Endothelial cell of umbilical vein (primary cell): ENCODE data around the gene XPO6. TPM values are rescaled to one million over a fixed set of nuclear protein-coding genes. Genes with fewer than 3 reads are reported as not detected.

Experiments used
- BruUV-seq: library from RNA; stranded (reverse); fragments of 400-500 nt; replicated peaks from 2 replicates; lab custom pipeline; 2021; lab: Mats Ljungman, UMichigan
- CTCF ChIA-PET: fragments of 300-600, 350-600 bp; sonication (Branson Sonifier 250); formaldehyde crosslinking; loops from one replicate; lab custom pipeline; 2021; ENCODE audit warnings: antibody characterized with exemption, inconsistent platforms; lab: Charles Lee
- POLR2A ChIA-PET: fragments of 300-600, 350-600 bp; sonication (Branson Sonifier 250); formaldehyde crosslinking; loops from one replicate; lab custom pipeline; 2021; ENCODE audit warnings: antibody characterized with exemption, inconsistent platforms; lab: Charles Lee
- DNase-seq: peaks from one replicate; pipeline ENCODE4 v3.0.0-alpha.2; 2011; ENCODE audit warnings: low read depth, low spot score
- FAIRE-seq: peaks from 2 replicates; lab custom pipeline; 2011; peaks lifted over from hg19 to GRCh38; lab: Jason Lieb, UNC
- H2AFZ ChIP-seq: 2 replicates; pipeline ENCODE4 v1.6.0; 2012; ENCODE audit warnings: low read depth, low read length, control low read depth, inconsistent platforms
- H3K27ac ChIP-seq: 2 replicates; pipeline ENCODE4 v1.5.1; 2011; ENCODE audit warnings: low read depth, mild to moderate bottlenecking, control low read depth, low read length, moderate library complexity; ENCODE audit not compliant: insufficient read depth
- H3K27me3 ChIP-seq, 2 experiments: 2 replicates each; pipeline versions ENCODE4 v1.6.0 to v1.6.1; 2011; ENCODE audit warnings: low read length in 2 of 2, mixed read lengths in 1 of 2; ENCODE audit not compliant: control insufficient read depth in 2 of 2, insufficient read depth in 2 of 2
- H3K36me3 ChIP-seq, 2 experiments: 2 replicates in 1 of 2; 3 replicates in 1 of 2; pipeline ENCODE4 v1.5.1; 2011; ENCODE audit warnings: low read length in 2 of 2, mild to moderate bottlenecking in 1 of 2, moderate library complexity in 1 of 2; ENCODE audit not compliant: control insufficient read depth in 2 of 2, insufficient read depth in 2 of 2; ENCODE audit errors: extremely low read depth in 1 of 2
- H3K4me1 ChIP-seq: 3 replicates; pipeline ENCODE4 v1.5.1; 2011; ENCODE audit warnings: mild to moderate bottlenecking, low read length; ENCODE audit not compliant: control insufficient read depth, insufficient read depth; ENCODE audit errors: extremely low read depth
- H3K4me2 ChIP-seq: 2 replicates; pipeline ENCODE4 v1.6.1; 2011; ENCODE audit warnings: low read length, control low read depth, mixed read lengths; ENCODE audit not compliant: insufficient read depth
- H3K4me3 ChIP-seq, 3 experiments: fragments of 200-600 bp in 1 of 3; sonication (generic), shearing (Covaris generic) in 1 of 3; replicated peaks in 1 of 3; 2 replicates each; pipeline ENCODE4 v1.5.1; 2011 to 2016; ENCODE audit warnings: control low read depth in 3 of 3, low read length in 3 of 3, mild to moderate bottlenecking in 2 of 3, inconsistent platforms in 1 of 3, low read depth in 1 of 3, moderate library complexity in 1 of 3; ENCODE audit not compliant: insufficient read depth in 1 of 3
- H3K79me2 ChIP-seq: 2 replicates; pipeline ENCODE4 v1.6.0; 2012; ENCODE audit warnings: low read length, inconsistent platforms; ENCODE audit not compliant: control insufficient read depth, insufficient read depth
- H3K9ac ChIP-seq: replicated peaks from 2 replicates; pipeline ENCODE3; 2011; ENCODE audit warnings: low read length, control low read depth; ENCODE audit not compliant: insufficient read depth; ENCODE audit errors: extremely low read depth
- H3K9me1 ChIP-seq: replicated peaks from 3 replicates; pipeline ENCODE4 v1.6.0; 2011; ENCODE audit warnings: mild to moderate bottlenecking, low read length; ENCODE audit not compliant: control insufficient read depth, insufficient read depth; ENCODE audit errors: extremely low read depth
- H3K9me3 ChIP-seq: replicated peaks from 2 replicates; pipeline ENCODE4 v1.5.1; 2012; ENCODE audit warnings: low read length, inconsistent platforms; ENCODE audit not compliant: control insufficient read depth, insufficient read depth
- H4K20me1 ChIP-seq: replicated peaks from 2 replicates; pipeline ENCODE3; 2011; ENCODE audit warnings: mild to moderate bottlenecking, low read length; ENCODE audit not compliant: control insufficient read depth, insufficient read depth; ENCODE audit errors: extremely low read depth
- EZH2 ChIP-seq: IDR thresholded peaks from 2 replicates; pipeline ENCODE4 v1.6.1; 2012; ENCODE audit warnings: borderline replicate concordance, low read depth, mild to moderate bottlenecking, moderate library complexity, low read length, inconsistent platforms; ENCODE audit not compliant: severe bottlenecking
- GATA2 ChIP-seq: IDR thresholded peaks from 2 replicates; pipeline ENCODE4 v1.7.0; 2011; ENCODE audit warnings: low read depth, mild to moderate bottlenecking, moderate library complexity, mixed read lengths, low read length; ENCODE audit not compliant: insufficient read length, insufficient read depth
- JUN ChIP-seq: IDR thresholded peaks from 2 replicates; pipeline ENCODE4 v1.6.1; 2011; ENCODE audit warnings: borderline replicate concordance, low read depth; ENCODE audit not compliant: insufficient read length, insufficient read depth
- MAX ChIP-seq: IDR thresholded peaks from 2 replicates; pipeline ENCODE4 v1.6.1; 2011; ENCODE audit not compliant: insufficient read depth, insufficient read length
- MYC ChIP-seq: IDR thresholded peaks from one replicate; pipeline ENCODE4 v1.6.1; 2011; ENCODE audit warnings: mild to moderate bottlenecking, low read depth, low read length
- POLR2A ChIP-seq: IDR thresholded peaks from 2 replicates; pipeline ENCODE4 v1.6.1; 2012; ENCODE audit warnings: low read depth, mild to moderate bottlenecking, control low read depth, low read length
- dilution Hi-C: fragments of 300-500 bp; cut with MboI; formaldehyde crosslinking; loops from one replicate; pipeline ENCODE4 v1.15.0; 2019; ENCODE audit warnings: low sequenced_read_pairs; ENCODE audit not compliant: extremely low pct_ligation_motif_present
- intact Hi-C: fragments of 100-400 bp; cut with micrococcal nuclease; formaldehyde crosslinking; loops from one replicate; pipeline ENCODE4 v1.10.0; 2022
- polyA plus RNA-seq, 4 experiments: library from polyadenylated mRNA; depleted of rRNA in 3 of 4; stranded (reverse) in 3 of 4; unstranded in 1 of 4; fragments of >200 nt; gene quantifications; 2 replicates each; pipeline versions ENCODE4 v1.2.1 to v1.2.3, GENCODE V29; 2011 to 2012; ENCODE audit warnings: missing spikeins in 1 of 4
- total RNA-seq: library from RNA; stranded (reverse); gene quantifications from 2 replicates; pipeline ENCODE4 v1.2.3, GENCODE V29; 2021

The XPO6 gene
- total and polyA plus RNA-seq, 2 donors (not counting 3 experiments of a cell fraction or from before 2014, with no cell fraction given) = 170 to 272 TPM

GRCh38 chr16:28062847-28063521, 148.8 kb downstream of the XPO6 start:
- FAIRE-seq (no peak), DNase-seq (no peak)
- Histone ChIP-seq H4K20me1 (no peaks in the 10 kb centered on the region), H3K36me3 (no peaks in the 10 kb centered on the region), H3K79me2 (no peaks in the 10 kb centered on the region), H3K9ac (no peak overlapping the region), H3K9me1 (no peaks in the 10 kb centered on the region), H2AFZ (no peak overlapping the region), H3K27ac (no peak overlapping the region), H3K27me3 (peaks cover 21 to 43% of the 10 kb centered on the region in 2 experiments), H3K9me3 (no peaks in the 10 kb centered on the region), H3K4me1 (no peaks in the 10 kb centered on the region), H3K4me3 (peak overlapping the region in 1 of 3 experiments; percentile 18), H3K4me2 (no peak overlapping the region)
- ChIA-PET POLR2A (no interaction called here), CTCF (interaction anchor here (1.3 to 2.2 kb wide), 3 partner anchors 8 to 423 kb away, joined by 6 to 14 read pairs (median 10); no protein-coding TSS in a partner anchor)
- no TSS peak for BruUV-seq
- dilution Hi-C loops (no loop called here), intact Hi-C loops (no loop called here)
- peak; percentile 55 for TF ChIP-seq EZH2
- no peak for TF ChIP-seq MYC

GRCh38 chr16:28062261-28062846, 149.4 kb downstream of the XPO6 start:
- no peak overlapping the region for H2AFZ ChIP-seq
- H3K4me3 ChIP-seq = peak overlapping the region in 1 of 3 experiments; percentile 7
- no peak overlapping the region for H3K9ac ChIP-seq
- ChIA-PET CTCF (interaction anchor here (1.1 to 2.2 kb wide), 4 partner anchors 8 to 422 kb away, joined by 6 to 14 read pairs (median 8); no protein-coding TSS in a partner anchor), POLR2A (no interaction called here)
- H3K4me2 ChIP-seq = no peak overlapping the region
- FAIRE-seq (no peak), DNase-seq (no peak)
- H3K36me3 ChIP-seq = no peaks in the 10 kb centered on the region
- no peaks in the 10 kb centered on the region for H3K79me2 ChIP-seq
- BruUV-seq = no TSS peak
- no peaks in the 10 kb centered on the region for H4K20me1 ChIP-seq
- intact Hi-C loops (no loop called here), dilution Hi-C loops (no loop called here)
- H3K27me3 ChIP-seq = peaks cover 21 to 43% of the 10 kb centered on the region in 2 experiments
- no peak overlapping the region for H3K27ac ChIP-seq
- H3K9me3 ChIP-seq = no peaks in the 10 kb centered on the region
- H3K4me1 ChIP-seq = no peaks in the 10 kb centered on the region
- no peak for TF ChIP-seq GATA2
- TF ChIP-seq JUN = no peak
- no peak for TF ChIP-seq EZH2
- no peak for TF ChIP-seq MYC
- no peak for TF ChIP-seq MAX
- no peak for TF ChIP-seq POLR2A
- no peaks in the 10 kb centered on the region for H3K9me1 ChIP-seq
